ENCODE measurements around the gene NR4A3. TPM values are rescaled to one million over a fixed set of nuclear protein-coding genes. Genes with fewer than 3 reads are reported as not detected.
A peak's percentile ranks its signal among the peaks of the same experiment; 100 is the strongest.

The NR4A3 gene
- total and polyA plus RNA-seq, 2 of the 13 experiments (the other 11 are each of a cell fraction or from before 2014, with no cell fraction given), result 0.02 to 0.09 TPM

DNA sequence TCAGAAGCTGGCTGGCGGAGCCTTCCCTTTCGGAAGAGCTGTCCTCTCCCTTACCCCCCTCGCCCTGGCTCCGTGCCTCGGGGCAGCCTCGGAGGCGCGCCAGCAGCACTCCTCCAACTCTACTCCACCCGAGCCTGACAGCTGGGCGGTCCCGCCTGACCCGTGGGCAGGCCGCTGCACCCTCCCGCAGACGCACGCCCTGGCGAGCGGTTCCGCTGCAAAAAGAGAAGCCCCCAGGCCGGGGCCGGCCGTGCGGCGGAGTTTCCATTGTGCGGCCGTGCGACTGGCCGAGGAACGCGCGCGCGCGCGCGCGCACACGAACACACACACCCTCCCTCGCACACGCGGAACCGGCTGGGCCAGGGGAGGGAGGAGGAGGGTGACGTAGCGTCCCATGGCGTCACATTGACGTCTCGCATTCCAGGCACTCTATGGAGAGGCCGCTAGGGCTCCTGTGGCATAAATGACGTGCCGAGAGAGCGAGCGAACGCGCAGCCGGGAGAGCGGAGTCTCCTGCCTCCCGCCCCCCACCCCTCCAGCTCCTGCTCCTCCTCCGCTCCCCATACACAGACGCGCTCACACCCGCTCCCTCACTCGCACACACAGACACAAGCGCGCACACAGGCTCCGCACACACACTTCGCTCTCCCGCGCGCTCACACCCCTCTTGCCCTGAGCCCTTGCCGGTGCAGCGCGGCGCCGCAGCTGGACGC lies at the start of gene NR4A3 (continued):
- TF ChIP-seq, protein P1, sequence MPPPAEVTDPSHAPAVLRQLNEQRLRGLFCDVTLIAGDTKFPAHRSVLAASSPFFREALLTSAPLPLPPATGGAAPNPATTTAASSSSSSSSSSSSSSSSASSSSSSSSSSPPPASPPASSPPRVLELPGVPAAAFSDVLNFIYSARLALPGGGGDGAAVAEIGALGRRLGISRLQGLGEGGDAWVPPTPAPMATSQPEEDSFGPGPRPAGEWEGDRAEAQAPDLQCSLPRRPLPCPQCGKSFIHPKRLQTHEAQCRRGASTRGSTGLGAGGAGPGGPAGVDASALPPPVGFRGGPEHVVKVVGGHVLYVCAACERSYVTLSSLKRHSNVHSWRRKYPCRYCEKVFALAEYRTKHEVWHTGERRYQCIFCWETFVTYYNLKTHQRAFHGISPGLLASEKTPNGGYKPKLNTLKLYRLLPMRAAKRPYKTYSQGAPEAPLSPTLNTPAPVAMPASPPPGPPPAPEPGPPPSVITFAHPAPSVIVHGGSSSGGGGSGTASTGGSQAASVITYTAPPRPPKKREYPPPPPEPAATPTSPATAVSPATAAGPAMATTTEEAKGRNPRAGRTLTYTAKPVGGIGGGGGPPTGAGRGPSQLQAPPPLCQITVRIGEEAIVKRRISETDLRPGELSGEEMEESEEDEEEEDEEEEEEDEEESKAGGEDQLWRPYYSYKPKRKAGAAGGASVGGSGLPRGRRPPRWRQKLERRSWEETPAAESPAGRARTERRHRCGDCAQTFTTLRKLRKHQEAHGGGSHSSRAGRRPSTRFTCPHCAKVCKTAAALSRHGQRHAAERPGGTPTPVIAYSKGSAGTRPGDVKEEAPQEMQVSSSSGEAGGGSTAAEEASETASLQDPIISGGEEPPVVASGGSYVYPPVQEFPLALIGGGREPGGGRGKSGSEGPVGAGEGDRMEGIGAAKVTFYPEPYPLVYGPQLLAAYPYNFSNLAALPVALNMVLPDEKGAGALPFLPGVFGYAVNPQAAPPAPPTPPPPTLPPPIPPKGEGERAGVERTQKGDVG (CRISPR knock-in tag; IDR thresholded peaks at IDR 0.05; ENCODE audit: borderline replicate concordance), result no peak
- TF ChIP-seq ZNF530 (CRISPR knock-in tag; IDR thresholded peaks at IDR 0.05; ENCODE audit: low read depth) (no peak), GTF2F1 (IDR thresholded peaks at IDR 0.05; ENCODE audit: low read length) (no peak), HOXA7 (CRISPR knock-in tag; IDR thresholded peaks at IDR 0.05) (no peak), PHF20 (CRISPR knock-in tag; IDR thresholded peaks at IDR 0.05) (no peak)
- TF ChIP-seq, protein P2, sequence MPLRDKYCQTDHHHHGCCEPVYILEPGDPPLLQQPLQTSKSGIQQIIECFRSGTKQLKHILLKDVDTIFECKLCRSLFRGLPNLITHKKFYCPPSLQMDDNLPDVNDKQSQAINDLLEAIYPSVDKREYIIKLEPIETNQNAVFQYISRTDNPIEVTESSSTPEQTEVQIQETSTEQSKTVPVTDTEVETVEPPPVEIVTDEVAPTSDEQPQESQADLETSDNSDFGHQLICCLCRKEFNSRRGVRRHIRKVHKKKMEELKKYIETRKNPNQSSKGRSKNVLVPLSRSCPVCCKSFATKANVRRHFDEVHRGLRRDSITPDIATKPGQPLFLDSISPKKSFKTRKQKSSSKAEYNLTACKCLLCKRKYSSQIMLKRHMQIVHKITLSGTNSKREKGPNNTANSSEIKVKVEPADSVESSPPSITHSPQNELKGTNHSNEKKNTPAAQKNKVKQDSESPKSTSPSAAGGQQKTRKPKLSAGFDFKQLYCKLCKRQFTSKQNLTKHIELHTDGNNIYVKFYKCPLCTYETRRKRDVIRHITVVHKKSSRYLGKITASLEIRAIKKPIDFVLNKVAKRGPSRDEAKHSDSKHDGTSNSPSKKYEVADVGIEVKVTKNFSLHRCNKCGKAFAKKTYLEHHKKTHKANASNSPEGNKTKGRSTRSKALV (CRISPR knock-in tag; IDR thresholded peaks at IDR 0.05), result peak; percentile 92; the same call in 1 of the 2 replicates
- TF ChIP-seq, protein P3, sequence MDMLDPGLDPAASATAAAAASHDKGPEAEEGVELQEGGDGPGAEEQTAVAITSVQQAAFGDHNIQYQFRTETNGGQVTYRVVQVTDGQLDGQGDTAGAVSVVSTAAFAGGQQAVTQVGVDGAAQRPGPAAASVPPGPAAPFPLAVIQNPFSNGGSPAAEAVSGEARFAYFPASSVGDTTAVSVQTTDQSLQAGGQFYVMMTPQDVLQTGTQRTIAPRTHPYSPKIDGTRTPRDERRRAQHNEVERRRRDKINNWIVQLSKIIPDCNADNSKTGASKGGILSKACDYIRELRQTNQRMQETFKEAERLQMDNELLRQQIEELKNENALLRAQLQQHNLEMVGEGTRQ (IDR thresholded peaks at IDR 0.05; ENCODE audit: low read depth, low read length), result no peak
- TF ChIP-seq, protein P3 (CRISPR knock-in tag; IDR thresholded peaks at IDR 0.05; ENCODE audit: borderline replicate concordance), result peak; percentile 44; the same call in 1 of the 2 replicates
- TF ChIP-seq, protein P4, sequence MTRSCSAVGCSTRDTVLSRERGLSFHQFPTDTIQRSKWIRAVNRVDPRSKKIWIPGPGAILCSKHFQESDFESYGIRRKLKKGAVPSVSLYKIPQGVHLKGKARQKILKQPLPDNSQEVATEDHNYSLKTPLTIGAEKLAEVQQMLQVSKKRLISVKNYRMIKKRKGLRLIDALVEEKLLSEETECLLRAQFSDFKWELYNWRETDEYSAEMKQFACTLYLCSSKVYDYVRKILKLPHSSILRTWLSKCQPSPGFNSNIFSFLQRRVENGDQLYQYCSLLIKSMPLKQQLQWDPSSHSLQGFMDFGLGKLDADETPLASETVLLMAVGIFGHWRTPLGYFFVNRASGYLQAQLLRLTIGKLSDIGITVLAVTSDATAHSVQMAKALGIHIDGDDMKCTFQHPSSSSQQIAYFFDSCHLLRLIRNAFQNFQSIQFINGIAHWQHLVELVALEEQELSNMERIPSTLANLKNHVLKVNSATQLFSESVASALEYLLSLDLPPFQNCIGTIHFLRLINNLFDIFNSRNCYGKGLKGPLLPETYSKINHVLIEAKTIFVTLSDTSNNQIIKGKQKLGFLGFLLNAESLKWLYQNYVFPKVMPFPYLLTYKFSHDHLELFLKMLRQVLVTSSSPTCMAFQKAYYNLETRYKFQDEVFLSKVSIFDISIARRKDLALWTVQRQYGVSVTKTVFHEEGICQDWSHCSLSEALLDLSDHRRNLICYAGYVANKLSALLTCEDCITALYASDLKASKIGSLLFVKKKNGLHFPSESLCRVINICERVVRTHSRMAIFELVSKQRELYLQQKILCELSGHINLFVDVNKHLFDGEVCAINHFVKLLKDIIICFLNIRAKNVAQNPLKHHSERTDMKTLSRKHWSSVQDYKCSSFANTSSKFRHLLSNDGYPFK (CRISPR knock-in tag; IDR thresholded peaks at IDR 0.05; ENCODE audit: borderline replicate concordance), result no peak
- TF ChIP-seq, protein P5, sequence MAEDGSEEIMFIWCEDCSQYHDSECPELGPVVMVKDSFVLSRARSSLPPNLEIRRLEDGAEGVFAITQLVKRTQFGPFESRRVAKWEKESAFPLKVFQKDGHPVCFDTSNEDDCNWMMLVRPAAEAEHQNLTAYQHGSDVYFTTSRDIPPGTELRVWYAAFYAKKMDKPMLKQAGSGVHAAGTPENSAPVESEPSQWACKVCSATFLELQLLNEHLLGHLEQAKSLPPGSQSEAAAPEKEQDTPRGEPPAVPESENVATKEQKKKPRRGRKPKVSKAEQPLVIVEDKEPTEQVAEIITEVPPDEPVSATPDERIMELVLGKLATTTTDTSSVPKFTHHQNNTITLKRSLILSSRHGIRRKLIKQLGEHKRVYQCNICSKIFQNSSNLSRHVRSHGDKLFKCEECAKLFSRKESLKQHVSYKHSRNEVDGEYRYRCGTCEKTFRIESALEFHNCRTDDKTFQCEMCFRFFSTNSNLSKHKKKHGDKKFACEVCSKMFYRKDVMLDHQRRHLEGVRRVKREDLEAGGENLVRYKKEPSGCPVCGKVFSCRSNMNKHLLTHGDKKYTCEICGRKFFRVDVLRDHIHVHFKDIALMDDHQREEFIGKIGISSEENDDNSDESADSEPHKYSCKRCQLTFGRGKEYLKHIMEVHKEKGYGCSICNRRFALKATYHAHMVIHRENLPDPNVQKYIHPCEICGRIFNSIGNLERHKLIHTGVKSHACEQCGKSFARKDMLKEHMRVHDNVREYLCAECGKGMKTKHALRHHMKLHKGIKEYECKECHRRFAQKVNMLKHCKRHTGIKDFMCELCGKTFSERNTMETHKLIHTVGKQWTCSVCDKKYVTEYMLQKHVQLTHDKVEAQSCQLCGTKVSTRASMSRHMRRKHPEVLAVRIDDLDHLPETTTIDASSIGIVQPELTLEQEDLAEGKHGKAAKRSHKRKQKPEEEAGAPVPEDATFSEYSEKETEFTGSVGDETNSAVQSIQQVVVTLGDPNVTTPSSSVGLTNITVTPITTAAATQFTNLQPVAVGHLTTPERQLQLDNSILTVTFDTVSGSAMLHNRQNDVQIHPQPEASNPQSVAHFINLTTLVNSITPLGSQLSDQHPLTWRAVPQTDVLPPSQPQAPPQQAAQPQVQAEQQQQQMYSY (CRISPR knock-in tag; IDR thresholded peaks at IDR 0.05), result no peak

Data from HepG2 (cell line).